HepG2 (cell line): ENCODE data around the gene IER5L. TPM values are rescaled to one million over a fixed set of nuclear protein-coding genes. Genes with fewer than 3 reads are reported as not detected.
A peak's percentile ranks its signal among the peaks of the same experiment; 100 is the strongest.

ENCODE experiments used
- CEBPB ChIP-seq: IDR thresholded peaks from 2 replicates; pipeline ENCODE4 v1.6.1; 2011; ENCODE audit warnings: low read depth, low read length, improper control_type of control experiment, borderline replicate concordance
- CHD4 ChIP-seq: fragments of 200-600 bp; sonication (generic); IDR thresholded peaks from 2 replicates; pipeline ENCODE4 v1.7.0; 2017; ENCODE audit warnings: mild to moderate bottlenecking, low read length, borderline replicate concordance
- HNRNPUL1 ChIP-seq: fragments of 200-400 bp; formaldehyde crosslinking; IDR thresholded peaks from 2 replicates; pipeline ENCODE4 v1.6.1; 2017; ENCODE audit warnings: low read depth, mild to moderate bottlenecking, low read length, moderate library complexity
- KDM1A ChIP-seq: IDR thresholded peaks from 2 replicates; pipeline ENCODE4 v1.6.1; 2016; ENCODE audit warnings: missing compliant biosample characterization
- KDM5B ChIP-seq: sonication (generic); formaldehyde crosslinking; IDR thresholded peaks from 2 replicates; pipeline ENCODE4 v1.4.0; 2020; ENCODE audit warnings: missing genetic modification reagents, mild to moderate bottlenecking, borderline replicate concordance
- MTF2 ChIP-seq: sonication (generic); formaldehyde crosslinking; IDR thresholded peaks from 2 replicates; pipeline ENCODE4 v1.5.0; 2020; ENCODE audit warnings: missing genetic modification reagents, borderline replicate concordance
- MYC ChIP-seq: sonication (generic); formaldehyde crosslinking; IDR thresholded peaks from 2 replicates; pipeline ENCODE4 v1.9.0; 2021; ENCODE audit warnings: missing genetic modification reagents, borderline replicate concordance
- NCOA1 ChIP-seq: sonication (generic); formaldehyde crosslinking; IDR thresholded peaks from 2 replicates; pipeline ENCODE4 v1.9.0; 2021; ENCODE audit warnings: missing genetic modification reagents
- SETDB1 ChIP-seq: sonication (generic); formaldehyde crosslinking; IDR thresholded peaks from 2 replicates; pipeline ENCODE4 v1.5.1; 2020; ENCODE audit warnings: missing genetic modification reagents, mild to moderate bottlenecking, borderline replicate concordance
- SNAPC2 ChIP-seq: sonication (generic); formaldehyde crosslinking; IDR thresholded peaks from 2 replicates; pipeline ENCODE4 v1.8.1; 2022; ENCODE audit warnings: mild to moderate bottlenecking, missing genetic modification reagents
- SOX6 ChIP-seq, 2 experiments: fragments of 450-650 bp in 1 of 2; sonication (generic) in 1 of 2; formaldehyde crosslinking in 1 of 2; IDR thresholded peaks; 2 replicates each; pipeline versions ENCODE4 v1.4.0 to v1.6.1; 2017 to 2020; ENCODE audit warnings: antibody characterized with exemption in 1 of 2, mild to moderate bottlenecking in 1 of 2, missing genetic modification reagents in 1 of 2
- TCF12 ChIP-seq, 2 experiments: fragments of 450-650 bp in 1 of 2; sonication (generic) in 1 of 2; formaldehyde crosslinking in 1 of 2; IDR thresholded peaks; 2 replicates each; pipeline versions ENCODE4 v1.6.1 to v1.8.0; 2017 to 2022; ENCODE audit warnings: antibody characterized with exemption in 1 of 2, mild to moderate bottlenecking in 1 of 2, missing genetic modification reagents in 1 of 2, moderate library complexity in 1 of 2
- TSC22D2 ChIP-seq: sonication (generic); formaldehyde crosslinking; IDR thresholded peaks from 2 replicates; pipeline ENCODE4 v1.5.1; 2020; ENCODE audit warnings: missing genetic modification reagents, mild to moderate bottlenecking, borderline replicate concordance
- ZNF761 ChIP-seq: sonication (generic); formaldehyde crosslinking; conservative IDR thresholded peaks from 2 replicates; pipeline ENCODE4 v1.4.0; 2020; ENCODE audit warnings: mild to moderate bottlenecking, missing genetic modification reagents
- ZNF772 ChIP-seq: sonication (generic); formaldehyde crosslinking; IDR thresholded peaks from 2 replicates; pipeline ENCODE4 v1.5.0; 2020; ENCODE audit warnings: mild to moderate bottlenecking, missing genetic modification reagents
- polyA plus RNA-seq, 8 experiments: library from polyadenylated mRNA; depleted of rRNA in 3 of 8; stranded (reverse) in 7 of 8; unstranded in 1 of 8; fragments of >200 nt; fragmentation: Illumina TruSeq in 4 of 8; extraction: Trizol in 4 of 8; gene quantifications; 2 replicates each; pipeline versions ENCODE4 v1.2.1 to v1.2.3, GENCODE V29; 2011 to 2016; ENCODE audit warnings: low read depth in 4 of 8, missing spikeins in 1 of 8, mixed read lengths in 1 of 8; ENCODE audit not compliant: insufficient read depth in 1 of 8
- total RNA-seq, 5 experiments: library from RNA; depleted of rRNA; stranded (reverse); fragments of >200 nt; fragmentation: Illumina TruSeq; extraction: Trizol; gene quantifications; 2 replicates each; pipeline ENCODE4 v1.2.3, GENCODE V29; 2016; ENCODE audit warnings: low read depth in 1 of 5
- TF ChIP-seq, protein P1 (sequence below): sonication (generic); formaldehyde crosslinking; IDR thresholded peaks from 2 replicates; pipeline ENCODE4 v1.5.0; 2020; ENCODE audit warnings: mild to moderate bottlenecking, missing genetic modification reagents
- TF ChIP-seq, protein P2 (sequence below): sonication (generic); formaldehyde crosslinking; IDR thresholded peaks from 2 replicates; pipeline ENCODE4 v1.5.0; 2020; ENCODE audit warnings: mild to moderate bottlenecking, missing genetic modification reagents, borderline replicate concordance
- TF ChIP-seq, protein P3 (sequence below): IDR thresholded peaks from 2 replicates; pipeline ENCODE4 v1.6.1; 2012; ENCODE audit warnings: low read depth, low read length, improper control_type of control experiment
- TF ChIP-seq, protein P4 (sequence below): fragments of 450-650 bp; IDR thresholded peaks from 2 replicates; pipeline ENCODE4 v1.6.1; 2017
- TF ChIP-seq, protein P5 (sequence below): sonication (generic); formaldehyde crosslinking; IDR thresholded peaks from 2 replicates; pipeline ENCODE4 v1.4.0; 2020; ENCODE audit warnings: missing genetic modification reagents

IER5L gene
- total and polyA plus RNA-seq, 2 of the 13 experiments (the other 11 are each of a cell fraction or from before 2014, with no cell fraction given) = 1.8 to 3.3 TPM

DNA sequence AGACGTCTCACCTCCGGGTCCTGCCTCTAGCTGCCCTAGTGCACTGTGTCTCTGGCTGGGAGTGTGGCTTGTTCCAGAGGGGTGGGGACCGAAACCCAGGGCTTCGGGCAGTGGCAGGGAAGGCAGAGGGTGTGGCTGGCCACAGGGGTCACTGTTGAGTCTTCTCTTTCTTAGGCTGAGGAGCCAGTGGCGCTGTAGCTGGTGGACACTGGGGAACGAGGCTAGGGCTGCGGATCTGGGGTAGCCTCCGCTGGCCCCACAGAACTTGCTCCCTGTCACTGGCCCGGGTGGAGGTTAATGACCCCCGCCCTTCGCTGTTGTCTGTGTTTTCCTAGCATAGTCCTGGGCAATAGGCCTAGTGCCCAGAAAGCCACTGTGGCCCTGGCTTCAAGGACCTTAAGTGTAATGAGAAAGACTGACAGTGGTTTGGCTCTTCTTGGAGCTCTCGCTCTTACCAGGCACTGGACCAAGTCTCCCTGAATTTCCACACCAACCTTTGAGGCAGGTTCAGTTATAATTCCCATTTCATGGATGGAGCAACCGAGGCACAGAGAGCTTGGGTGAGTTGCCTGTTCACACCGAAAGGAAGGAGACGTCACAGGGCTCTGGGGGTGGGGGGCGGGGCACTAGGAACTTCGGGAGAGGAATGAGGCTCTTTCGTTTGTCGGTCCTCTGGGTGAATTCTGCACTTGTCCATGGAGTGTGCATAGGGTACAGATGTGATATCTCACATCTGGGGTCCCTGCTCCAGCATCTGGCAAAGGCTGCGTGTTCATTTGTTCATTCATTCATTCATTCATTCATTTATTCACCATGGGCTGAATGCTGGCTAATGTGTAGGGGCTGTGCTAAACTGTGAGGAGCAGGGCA lies 4.8 kb upstream of the IER5L start (continued):
- no peak for TF ChIP-seq SOX6 (IDR thresholded peaks at IDR 0.05)
- 0 out of 2 replicates have a peak, but pooled peaks have one; percentile 17 for TF ChIP-seq SOX6 (CRISPR knock-in tag; IDR thresholded peaks at IDR 0.05)
- TF ChIP-seq TSC22D2 (CRISPR knock-in tag) = no peak
- no peak for TF ChIP-seq TCF12 (IDR thresholded peaks at IDR 0.05)
- 0 out of 2 replicates have a peak, but pooled peaks have one; percentile 29 for TF ChIP-seq TCF12 (CRISPR knock-in tag; IDR thresholded peaks at IDR 0.05)
- no peak for TF ChIP-seq KDM5B (CRISPR knock-in tag)
- TF ChIP-seq KDM1A (CRISPR knock-in tag) = no peak
- no peak for TF ChIP-seq NCOA1 (CRISPR knock-in tag)
- TF ChIP-seq, protein P1, sequence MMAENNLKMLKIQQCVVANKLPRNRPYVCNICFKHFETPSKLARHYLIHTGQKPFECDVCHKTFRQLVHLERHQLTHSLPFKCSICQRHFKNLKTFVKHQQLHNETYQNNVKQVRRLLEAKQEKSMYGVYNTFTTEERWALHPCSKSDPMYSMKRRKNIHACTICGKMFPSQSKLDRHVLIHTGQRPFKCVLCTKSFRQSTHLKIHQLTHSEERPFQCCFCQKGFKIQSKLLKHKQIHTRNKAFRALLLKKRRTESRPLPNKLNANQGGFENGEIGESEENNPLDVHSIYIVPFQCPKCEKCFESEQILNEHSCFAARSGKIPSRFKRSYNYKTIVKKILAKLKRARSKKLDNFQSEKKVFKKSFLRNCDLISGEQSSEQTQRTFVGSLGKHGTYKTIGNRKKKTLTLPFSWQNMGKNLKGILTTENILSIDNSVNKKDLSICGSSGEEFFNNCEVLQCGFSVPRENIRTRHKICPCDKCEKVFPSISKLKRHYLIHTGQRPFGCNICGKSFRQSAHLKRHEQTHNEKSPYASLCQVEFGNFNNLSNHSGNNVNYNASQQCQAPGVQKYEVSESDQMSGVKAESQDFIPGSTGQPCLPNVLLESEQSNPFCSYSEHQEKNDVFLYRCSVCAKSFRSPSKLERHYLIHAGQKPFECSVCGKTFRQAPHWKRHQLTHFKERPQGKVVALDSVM (CRISPR knock-in tag) = no peak
- TF ChIP-seq ZNF761 (CRISPR knock-in tag) = no peak
- TF ChIP-seq ZNF772 (CRISPR knock-in tag) = no peak
- no peak for TF ChIP-seq MYC (CRISPR knock-in tag)
- TF ChIP-seq, protein P2, sequence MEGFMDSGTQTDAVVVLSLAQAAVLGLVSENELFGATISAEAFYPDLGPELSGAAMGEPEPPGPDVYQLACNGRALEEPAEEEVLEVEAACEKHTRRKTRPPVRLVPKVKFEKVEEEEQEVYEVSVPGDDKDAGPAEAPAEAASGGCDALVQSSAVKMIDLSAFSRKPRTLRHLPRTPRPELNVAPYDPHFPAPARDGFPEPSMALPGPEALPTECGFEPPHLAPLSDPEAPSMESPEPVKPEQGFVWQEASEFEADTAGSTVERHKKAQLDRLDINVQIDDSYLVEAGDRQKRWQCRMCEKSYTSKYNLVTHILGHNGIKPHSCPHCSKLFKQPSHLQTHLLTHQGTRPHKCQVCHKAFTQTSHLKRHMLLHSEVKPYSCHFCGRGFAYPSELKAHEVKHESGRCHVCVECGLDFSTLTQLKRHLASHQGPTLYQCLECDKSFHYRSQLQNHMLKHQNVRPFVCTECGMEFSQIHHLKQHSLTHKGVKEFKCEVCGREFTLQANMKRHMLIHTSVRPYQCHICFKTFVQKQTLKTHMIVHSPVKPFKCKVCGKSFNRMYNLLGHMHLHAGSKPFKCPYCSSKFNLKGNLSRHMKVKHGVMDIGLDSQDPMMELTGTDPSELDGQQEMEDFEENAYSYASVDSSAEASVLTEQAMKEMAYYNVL (CRISPR knock-in tag) = peak; percentile 44; the same call in 1 of the 2 replicates
- no peak for TF ChIP-seq SNAPC2
- TF ChIP-seq SETDB1 (CRISPR knock-in tag) = no peak
- no peak for TF ChIP-seq CHD4
- TF ChIP-seq, protein P3, sequence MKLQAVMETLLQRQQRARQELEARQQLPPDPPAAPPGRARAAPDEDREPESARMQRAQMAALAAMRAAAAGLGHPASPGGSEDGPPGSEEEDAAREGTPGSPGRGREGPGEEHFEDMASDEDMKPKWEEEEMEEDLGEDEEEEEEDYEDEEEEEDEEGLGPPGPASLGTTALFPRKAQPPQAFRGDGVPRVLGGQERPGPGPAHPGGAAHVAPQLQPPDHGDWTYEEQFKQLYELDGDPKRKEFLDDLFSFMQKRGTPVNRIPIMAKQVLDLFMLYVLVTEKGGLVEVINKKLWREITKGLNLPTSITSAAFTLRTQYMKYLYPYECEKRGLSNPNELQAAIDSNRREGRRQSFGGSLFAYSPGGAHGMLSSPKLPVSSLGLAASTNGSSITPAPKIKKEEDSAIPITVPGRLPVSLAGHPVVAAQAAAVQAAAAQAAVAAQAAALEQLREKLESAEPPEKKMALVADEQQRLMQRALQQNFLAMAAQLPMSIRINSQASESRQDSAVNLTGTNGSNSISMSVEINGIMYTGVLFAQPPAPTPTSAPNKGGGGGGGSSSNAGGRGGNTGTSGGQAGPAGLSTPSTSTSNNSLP = no peak
- TF ChIP-seq, protein P4, sequence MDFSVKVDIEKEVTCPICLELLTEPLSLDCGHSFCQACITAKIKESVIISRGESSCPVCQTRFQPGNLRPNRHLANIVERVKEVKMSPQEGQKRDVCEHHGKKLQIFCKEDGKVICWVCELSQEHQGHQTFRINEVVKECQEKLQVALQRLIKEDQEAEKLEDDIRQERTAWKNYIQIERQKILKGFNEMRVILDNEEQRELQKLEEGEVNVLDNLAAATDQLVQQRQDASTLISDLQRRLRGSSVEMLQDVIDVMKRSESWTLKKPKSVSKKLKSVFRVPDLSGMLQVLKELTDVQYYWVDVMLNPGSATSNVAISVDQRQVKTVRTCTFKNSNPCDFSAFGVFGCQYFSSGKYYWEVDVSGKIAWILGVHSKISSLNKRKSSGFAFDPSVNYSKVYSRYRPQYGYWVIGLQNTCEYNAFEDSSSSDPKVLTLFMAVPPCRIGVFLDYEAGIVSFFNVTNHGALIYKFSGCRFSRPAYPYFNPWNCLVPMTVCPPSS = no peak
- TF ChIP-seq HNRNPUL1 = no peak
- TF ChIP-seq, protein P5, sequence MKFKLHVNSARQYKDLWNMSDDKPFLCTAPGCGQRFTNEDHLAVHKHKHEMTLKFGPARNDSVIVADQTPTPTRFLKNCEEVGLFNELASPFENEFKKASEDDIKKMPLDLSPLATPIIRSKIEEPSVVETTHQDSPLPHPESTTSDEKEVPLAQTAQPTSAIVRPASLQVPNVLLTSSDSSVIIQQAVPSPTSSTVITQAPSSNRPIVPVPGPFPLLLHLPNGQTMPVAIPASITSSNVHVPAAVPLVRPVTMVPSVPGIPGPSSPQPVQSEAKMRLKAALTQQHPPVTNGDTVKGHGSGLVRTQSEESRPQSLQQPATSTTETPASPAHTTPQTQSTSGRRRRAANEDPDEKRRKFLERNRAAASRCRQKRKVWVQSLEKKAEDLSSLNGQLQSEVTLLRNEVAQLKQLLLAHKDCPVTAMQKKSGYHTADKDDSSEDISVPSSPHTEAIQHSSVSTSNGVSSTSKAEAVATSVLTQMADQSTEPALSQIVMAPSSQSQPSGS (CRISPR knock-in tag) = no peak
- no peak for TF ChIP-seq CEBPB
- TF ChIP-seq MTF2 = no peak
